ENCODE data around the gene EPG5.

GRCh38 chr18:46010050-46010449, 42.9 kb upstream of the EPG5 start:
- no peak for TF ChIP-seq CTCF (IDR thresholded peaks at IDR 0.05; ENCODE audit: insufficient read depth, low read depth, low read length)
- no peak for TF ChIP-seq EZH2 (IDR thresholded peaks at IDR 0.05; ENCODE audit: insufficient read depth, low read length)
